Activated T-helper 17 cell treated with anti-CD3 and anti-CD28 coated beads, Interleukin-2, amount 50 U/mL, for 72 hours (primary cell): Measurements from ENCODE around the gene ATP5MK. TPM values are rescaled to one million over a fixed set of nuclear protein-coding genes. Genes with fewer than 3 reads are reported as not detected.
"Not testable (repeated sequence)": the region's sequence is repeated elsewhere in the genome, so short reads cannot be mapped to it uniquely, and the experiment has no call there.

Experiments
- ATAC-seq: fragments of 150-1000 bp; cut with Tn5 transposase; replicated peaks from 2 replicates; pipeline ENCODE4 v1.10.0; 2021; ENCODE audit warnings: mild to moderate bottlenecking, moderate library complexity
- H3K27ac Mint-ChIP-seq: one replicate; pipeline ENCODE4 v1.8.0; 2022; ENCODE audit warnings: mixed read lengths
- H3K27me3 Mint-ChIP-seq: one replicate; pipeline ENCODE4 v1.8.0; 2022; ENCODE audit warnings: mixed read lengths
- H3K36me3 Mint-ChIP-seq: one replicate; pipeline ENCODE4 v1.8.0; 2022; ENCODE audit warnings: low read depth, mild to moderate bottlenecking, mixed read lengths
- H3K4me1 Mint-ChIP-seq: one replicate; pipeline ENCODE4 v1.8.0; 2022; ENCODE audit warnings: mixed read lengths
- H3K4me3 Mint-ChIP-seq: one replicate; pipeline ENCODE4 v1.8.0; 2022; ENCODE audit warnings: mild to moderate bottlenecking, mixed read lengths
- H3K9me3 Mint-ChIP-seq: one replicate; pipeline ENCODE4 v1.8.0; 2022; ENCODE audit warnings: mixed read lengths
- total RNA-seq, 2 donors: library from RNA; stranded (reverse); gene quantifications; one replicate each; pipeline ENCODE4 v1.2.3, GENCODE V29; 2022

ATP5MK gene
- total RNA-seq, 2 donors from 2014 or later = 290 to 425 TPM

DNA sequence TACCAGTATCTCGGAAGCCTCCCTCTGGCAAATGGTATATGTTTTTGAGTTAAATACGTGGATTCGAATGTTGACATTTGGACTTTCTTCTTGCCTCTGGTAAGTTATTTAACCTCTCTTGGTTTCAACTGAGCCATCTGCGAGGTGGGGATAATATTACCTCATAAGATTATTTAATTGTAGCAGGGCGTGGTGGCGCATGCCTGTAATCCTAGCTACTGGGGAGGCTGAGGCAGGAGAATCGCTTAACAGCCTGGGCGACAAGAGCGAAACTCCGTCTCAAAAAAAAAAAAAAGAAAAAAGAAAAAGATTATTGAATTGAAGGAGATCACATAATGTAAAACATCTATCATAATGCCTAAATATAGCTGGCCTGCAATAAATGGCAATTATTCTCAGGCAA, 28.9 kb downstream of the ATP5MK start:
- H3K27ac Mint-ChIP-seq = peak overlapping the region; percentile 95
- no peaks in the 10 kb centered on the region for H3K27me3 Mint-ChIP-seq
- peaks cover 5% of the 10 kb centered on the region for H3K36me3 Mint-ChIP-seq
- H3K4me1 Mint-ChIP-seq = no peaks in the 10 kb centered on the region
- peak overlapping the region; percentile 89 for H3K4me3 Mint-ChIP-seq
- ATAC-seq = peak; percentile 5
- H3K9me3 Mint-ChIP-seq = no peaks in the 10 kb centered on the region

DNA sequence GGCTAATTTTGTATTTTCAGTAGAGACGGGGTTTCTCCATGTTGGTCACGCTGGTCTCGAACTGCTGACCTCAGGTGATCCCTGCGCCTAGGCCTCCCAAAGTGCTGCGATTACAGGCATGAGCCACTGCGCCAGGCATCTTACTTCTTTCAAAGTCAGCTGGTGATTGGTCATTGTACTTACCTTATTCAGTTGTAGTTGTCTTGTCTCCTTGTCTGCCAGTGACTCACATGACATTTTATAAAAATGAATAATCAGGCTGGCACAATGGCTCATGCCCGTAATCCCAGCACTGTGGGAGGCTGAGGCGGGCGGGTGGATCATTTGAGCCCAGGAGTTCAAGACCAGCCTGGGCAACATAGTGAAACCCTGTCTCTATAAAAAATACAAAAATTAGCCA, 35.5 kb downstream of the ATP5MK start:
- peak; percentile 63 for ATAC-seq
- not testable (repeated sequence) for H3K4me3 Mint-ChIP-seq, H3K4me1 Mint-ChIP-seq, H3K27me3 Mint-ChIP-seq, H3K27ac Mint-ChIP-seq, H3K36me3 Mint-ChIP-seq, H3K9me3 Mint-ChIP-seq

DNA sequence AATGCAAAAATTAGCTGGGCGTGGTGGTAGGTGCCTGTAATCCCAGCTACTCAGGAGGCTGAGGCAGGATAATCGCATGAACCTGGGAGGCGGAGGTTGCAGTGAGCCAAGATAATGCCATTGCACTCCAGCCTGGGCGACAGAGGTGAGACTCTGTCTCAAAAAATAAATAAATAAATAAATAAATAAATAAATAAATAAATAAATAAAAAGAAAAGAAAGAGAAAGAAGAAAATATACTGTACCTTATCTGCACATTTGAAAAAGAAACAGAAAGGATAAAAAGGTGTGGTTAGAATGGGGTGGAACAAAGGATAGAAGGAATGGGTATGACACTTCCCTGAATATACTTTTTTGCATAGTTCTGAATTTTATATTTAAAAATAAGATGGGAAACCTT, 36.8 kb downstream of the ATP5MK start:
- not testable (repeated sequence) for H3K27ac Mint-ChIP-seq, H3K4me1 Mint-ChIP-seq, H3K27me3 Mint-ChIP-seq, H3K36me3 Mint-ChIP-seq, H3K4me3 Mint-ChIP-seq, H3K9me3 Mint-ChIP-seq, ATAC-seq

DNA sequence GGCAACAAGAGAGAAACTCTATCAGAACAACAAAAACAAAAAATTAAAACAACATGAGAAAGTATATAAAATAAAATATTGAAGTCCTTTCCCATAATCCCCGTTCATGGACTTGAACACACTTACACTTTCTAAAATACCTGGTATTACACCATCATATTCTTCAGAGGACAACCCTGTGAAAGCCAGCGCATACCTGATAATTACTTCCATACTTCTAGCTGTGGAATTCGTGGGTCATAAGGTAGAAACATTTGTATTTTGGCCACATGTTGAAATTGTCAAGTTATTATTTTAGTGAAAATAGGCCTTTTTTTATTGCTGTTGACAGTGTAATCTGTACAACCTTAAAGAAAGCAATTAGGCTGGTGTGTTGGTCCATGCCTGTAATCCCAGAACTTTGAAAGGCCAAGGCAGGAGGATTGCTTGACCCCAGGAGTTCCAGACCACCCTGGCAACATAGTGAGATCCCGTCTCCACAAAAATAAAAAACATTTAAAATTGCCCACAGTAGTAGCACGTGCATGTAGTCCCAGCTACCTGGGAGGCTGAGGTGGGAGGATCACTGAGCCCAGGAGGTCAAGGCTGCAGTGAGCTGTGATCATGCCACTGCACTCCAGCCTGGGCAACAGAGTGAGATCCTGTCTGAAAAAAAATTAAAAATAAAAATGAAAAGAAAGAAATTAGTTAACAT, 40.2 kb downstream of the ATP5MK start:
- Mint-ChIP-seq H3K4me1 (no peaks in the 10 kb centered on the region), H3K9me3 (no peaks in the 10 kb centered on the region), H3K27ac (no peak overlapping the region), H3K4me3 (no peak overlapping the region), H3K36me3 (peaks cover 3% of the 10 kb centered on the region), H3K27me3 (no peaks in the 10 kb centered on the region)
- ATAC-seq = no peak

DNA sequence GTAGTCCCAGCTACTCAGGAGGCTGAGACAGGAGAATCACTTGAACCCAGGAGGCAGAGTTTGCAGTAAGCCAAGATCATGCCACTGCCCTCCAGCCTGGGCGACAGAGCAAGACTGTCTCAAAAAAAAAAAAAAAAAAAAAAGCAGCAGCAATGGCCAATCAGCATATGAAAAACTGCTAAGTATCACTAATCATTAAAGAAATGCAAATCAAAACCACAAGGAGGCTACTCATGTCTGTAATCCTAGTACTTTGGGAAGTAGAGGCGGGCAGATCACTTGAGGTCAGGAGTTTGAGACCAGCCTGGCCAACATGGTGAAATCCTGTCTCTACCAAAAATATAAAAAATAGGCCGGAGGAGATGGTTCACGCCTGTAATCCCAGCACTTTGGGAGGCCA, 41.7 kb downstream of the ATP5MK start:
- H3K4me3 Mint-ChIP-seq, H3K4me1 Mint-ChIP-seq, H3K27ac Mint-ChIP-seq, H3K36me3 Mint-ChIP-seq, H3K9me3 Mint-ChIP-seq, H3K27me3 Mint-ChIP-seq, ATAC-seq: not testable (repeated sequence)

DNA sequence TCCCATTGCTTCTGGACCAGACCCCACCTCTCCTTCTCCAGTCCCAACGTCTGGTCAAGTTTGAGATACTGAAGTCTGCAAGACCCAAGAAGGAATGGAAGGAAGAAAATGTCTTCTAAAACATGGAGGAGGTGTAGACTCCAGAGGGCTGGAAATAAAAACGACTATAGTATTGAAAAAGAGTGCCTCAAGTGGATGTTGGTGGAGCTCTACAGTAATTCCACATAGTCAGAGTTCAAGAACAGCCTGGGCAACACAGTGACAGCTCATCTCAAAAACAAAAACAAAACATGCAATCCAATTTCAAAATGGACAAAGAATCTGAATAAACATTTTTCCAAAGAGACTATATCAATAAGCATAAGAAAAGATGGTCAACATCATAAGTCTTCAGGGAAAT, 43.0 kb downstream of the ATP5MK start:
- ATAC-seq = no peak
- no peak overlapping the region for H3K27ac Mint-ChIP-seq
- no peak overlapping the region for H3K4me3 Mint-ChIP-seq
- no peaks in the 10 kb centered on the region for H3K9me3 Mint-ChIP-seq
- H3K27me3 Mint-ChIP-seq = no peaks in the 10 kb centered on the region
- peaks cover 17% of the 10 kb centered on the region for H3K36me3 Mint-ChIP-seq
- H3K4me1 Mint-ChIP-seq = no peaks in the 10 kb centered on the region

DNA sequence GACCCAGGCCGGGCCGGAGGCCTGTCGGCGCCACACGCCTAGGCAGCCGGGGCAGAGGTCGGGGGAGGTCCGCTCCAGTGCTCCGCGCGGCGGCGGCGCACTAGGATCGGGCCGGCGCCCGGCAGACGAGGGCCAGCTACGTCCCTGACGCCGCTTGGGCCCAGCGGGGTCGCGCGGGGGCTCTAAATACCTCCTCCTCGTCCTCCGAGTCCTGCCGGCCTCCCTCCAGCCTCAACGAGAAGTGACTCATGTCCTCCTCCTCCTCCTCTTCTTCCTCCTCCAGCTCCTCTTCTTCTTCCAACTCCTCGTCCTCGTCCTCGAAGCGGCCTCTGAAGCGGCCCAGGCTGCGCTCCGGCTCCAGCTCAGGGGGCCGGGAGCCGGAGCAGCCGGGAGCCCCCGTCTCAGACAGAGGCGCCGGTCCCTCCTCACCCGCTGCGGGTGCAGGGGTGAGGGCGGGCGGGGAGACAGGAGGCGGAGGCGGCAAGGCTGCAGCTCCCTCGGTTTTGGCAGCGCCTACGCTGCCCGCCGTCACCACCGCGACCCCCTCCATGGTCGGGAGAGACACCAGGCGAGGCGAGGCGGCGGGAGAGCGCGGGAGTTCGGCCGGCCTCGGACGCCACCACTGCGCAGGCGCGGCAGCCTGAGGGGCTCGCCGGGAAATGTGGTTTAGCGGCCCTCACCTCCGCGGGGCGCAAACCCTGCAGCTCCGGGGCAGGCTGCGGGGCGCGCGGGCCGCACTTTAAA, 45.6 kb downstream of the ATP5MK start, which contains the start of gene PCGF6:
PCGF6 (minus strand) TSS at position 624 of the 744 bp plus-strand sequence; CDS start at position 550, 74 bp downstream.
- Mint-ChIP-seq H3K9me3 (no peaks in the 10 kb centered on the region), H3K4me3 (peak within 1 kb of the TSS; percentile 83), H3K36me3 (peaks cover 40% of the 10 kb centered on the region), H3K27ac (peak within 1 kb of the TSS; percentile 90), H3K4me1 (no peaks in the 10 kb centered on the region), H3K27me3 (no peaks in the 10 kb centered on the region)
- peak; percentile 88 for ATAC-seq

DNA sequence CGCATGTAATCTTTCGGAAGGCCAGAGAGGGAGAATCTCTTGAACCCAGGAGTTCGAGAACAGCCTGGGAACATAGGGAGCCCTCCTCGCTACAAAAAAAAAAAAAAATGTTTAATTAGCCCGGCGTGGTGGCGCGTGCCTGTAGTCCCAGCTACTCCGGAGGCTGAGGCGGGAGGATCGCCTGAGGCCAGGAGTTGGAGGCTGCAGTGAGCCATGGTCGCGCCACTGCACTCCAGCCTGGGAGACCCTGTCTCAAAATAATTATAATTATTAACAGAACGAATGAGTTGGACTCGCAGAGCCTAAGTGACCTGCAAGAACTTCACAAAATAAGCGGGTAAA, 46.1 kb downstream of the ATP5MK start:
- H3K36me3 Mint-ChIP-seq = peaks cover 45% of the 10 kb centered on the region
- no peaks in the 10 kb centered on the region for H3K27me3 Mint-ChIP-seq
- H3K4me3 Mint-ChIP-seq = peak overlapping the region; percentile 83
- peak overlapping the region; percentile 71 for H3K27ac Mint-ChIP-seq
- peak; percentile 5 for ATAC-seq
- H3K4me1 Mint-ChIP-seq = no peaks in the 10 kb centered on the region
- no peaks in the 10 kb centered on the region for H3K9me3 Mint-ChIP-seq

Other genes with a start within 250 kb of the ATP5MK start
- 10 to 100 TPM; 49.3 to 55.9 TPM for gene NT5C2, start 203.2 kb downstream of the ATP5MK start, total RNA-seq
- not detected for gene RPEL1, start 150.6 kb downstream of the ATP5MK start, total RNA-seq
- gene INA, start 119.3 kb downstream of the ATP5MK start, total RNA-seq = under 1 TPM; 0.13 to 0.65 TPM
- gene PCGF6, start 45.3 kb downstream of the ATP5MK start, total RNA-seq = 10 to 100 TPM; 11.3 to 14.2 TPM
- gene TAF5, start 28.5 kb downstream of the ATP5MK start, total RNA-seq = 10 to 100 TPM in 1 of 2 donors, 1 to 10 TPM in 1; 8.7 to 13.4 TPM
- 10 to 100 TPM; 50.1 to 79.5 TPM for gene PDCD11, start 151 bp upstream of the ATP5MK start, total RNA-seq
- gene CALHM2, start 55.9 kb upstream of the ATP5MK start, total RNA-seq = 10 to 100 TPM; 18.2 to 26.0 TPM
- gene CALHM1, start 62.4 kb upstream of the ATP5MK start, total RNA-seq = under 1 TPM in 1 of 2 donors, not detected in 1; 0.11 TPM
- gene CALHM3, start 82.8 kb upstream of the ATP5MK start, total RNA-seq = not detected
- 1 to 10 TPM; 2.1 to 3.7 TPM for gene NEURL1, start 97.2 kb upstream of the ATP5MK start, total RNA-seq